NB4 (cell line): ENCODE measurements around the gene CD300LD.

Experiments
- POLR2A ChIP-seq: IDR thresholded peaks from 2 replicates; pipeline ENCODE4 v1.6.1; 2011; ENCODE audit warnings: mild to moderate bottlenecking; ENCODE audit not compliant: insufficient read length; ENCODE audit errors: extremely low read depth
- TF ChIP-seq, protein P1 (sequence below): IDR thresholded peaks from one replicate; pipeline ENCODE4 v1.5.1; 2012; ENCODE audit warnings: low read depth, low read length
- TF ChIP-seq, protein P2 (sequence below): IDR thresholded peaks from 2 replicates; pipeline ENCODE4 v1.6.1; 2011; ENCODE audit warnings: low read depth, low read length

DNA sequence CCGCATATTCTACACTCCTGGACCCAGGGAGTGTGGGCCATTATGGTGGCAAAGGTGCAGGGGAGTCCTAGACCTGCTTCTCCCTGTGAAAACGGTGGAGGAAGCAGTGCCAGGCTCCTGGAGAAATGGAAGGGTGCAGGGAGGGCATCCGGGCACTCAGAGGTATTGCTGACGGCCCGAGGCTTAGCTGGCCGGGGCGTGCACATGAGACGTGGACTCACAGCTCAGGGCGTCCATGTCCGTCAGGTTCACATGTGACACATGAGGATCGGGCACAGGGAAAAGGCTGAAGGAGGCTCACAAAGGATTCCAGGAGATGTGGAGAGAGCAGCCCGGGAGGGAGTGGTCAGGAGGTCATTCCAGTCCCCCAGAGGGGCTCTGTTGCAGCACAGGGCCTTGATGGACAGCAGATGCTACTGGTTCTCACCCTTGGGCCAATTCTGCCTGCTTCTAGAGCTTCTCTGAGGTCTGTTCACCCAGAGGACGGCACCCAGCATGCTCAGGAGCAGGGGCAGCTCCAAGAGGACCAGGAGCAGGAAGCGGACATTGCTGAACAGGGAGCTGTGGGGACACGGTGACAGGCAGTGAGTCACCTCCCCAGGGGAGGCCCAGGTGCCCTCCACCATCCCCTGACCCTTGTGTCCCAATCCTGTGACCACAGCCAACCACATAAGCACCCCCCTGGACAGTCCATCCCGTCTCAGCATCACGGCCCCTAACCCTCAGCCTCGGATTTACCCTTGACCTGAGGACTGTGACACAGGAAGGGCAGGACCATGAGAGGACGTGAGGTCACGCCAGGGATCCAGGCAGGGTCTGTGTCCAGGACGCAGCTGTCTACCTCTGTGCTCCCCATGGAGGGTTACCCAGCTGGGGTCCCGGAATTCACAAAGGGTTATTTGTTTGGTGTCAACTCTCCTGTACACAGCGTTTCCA lies 50.6 kb downstream of the CD300LD start:
- no peak for TF ChIP-seq POLR2A
- TF ChIP-seq, protein P1, sequence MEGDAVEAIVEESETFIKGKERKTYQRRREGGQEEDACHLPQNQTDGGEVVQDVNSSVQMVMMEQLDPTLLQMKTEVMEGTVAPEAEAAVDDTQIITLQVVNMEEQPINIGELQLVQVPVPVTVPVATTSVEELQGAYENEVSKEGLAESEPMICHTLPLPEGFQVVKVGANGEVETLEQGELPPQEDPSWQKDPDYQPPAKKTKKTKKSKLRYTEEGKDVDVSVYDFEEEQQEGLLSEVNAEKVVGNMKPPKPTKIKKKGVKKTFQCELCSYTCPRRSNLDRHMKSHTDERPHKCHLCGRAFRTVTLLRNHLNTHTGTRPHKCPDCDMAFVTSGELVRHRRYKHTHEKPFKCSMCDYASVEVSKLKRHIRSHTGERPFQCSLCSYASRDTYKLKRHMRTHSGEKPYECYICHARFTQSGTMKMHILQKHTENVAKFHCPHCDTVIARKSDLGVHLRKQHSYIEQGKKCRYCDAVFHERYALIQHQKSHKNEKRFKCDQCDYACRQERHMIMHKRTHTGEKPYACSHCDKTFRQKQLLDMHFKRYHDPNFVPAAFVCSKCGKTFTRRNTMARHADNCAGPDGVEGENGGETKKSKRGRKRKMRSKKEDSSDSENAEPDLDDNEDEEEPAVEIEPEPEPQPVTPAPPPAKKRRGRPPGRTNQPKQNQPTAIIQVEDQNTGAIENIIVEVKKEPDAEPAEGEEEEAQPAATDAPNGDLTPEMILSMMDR, result no peak
- TF ChIP-seq, protein P2, sequence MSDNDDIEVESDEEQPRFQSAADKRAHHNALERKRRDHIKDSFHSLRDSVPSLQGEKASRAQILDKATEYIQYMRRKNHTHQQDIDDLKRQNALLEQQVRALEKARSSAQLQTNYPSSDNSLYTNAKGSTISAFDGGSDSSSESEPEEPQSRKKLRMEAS, result no peak
